Testis (tissue), 3 donors: ENCODE results near the gene ZNF860. TPM values are rescaled to one million over a fixed set of nuclear protein-coding genes. Genes with fewer than 3 reads are reported as not detected.

ENCODE experiments used
- DNase-seq: peaks from one replicate; pipeline ENCODE4 v3.0.0-alpha.2; 2019
- H3K27ac ChIP-seq, 2 donors: fragments of 200-600 bp; sonication (generic); one replicate each; pipeline ENCODE4 v1.5.1; 2019
- H3K27me3 ChIP-seq: fragments of 200-600 bp; sonication (generic); one replicate; pipeline ENCODE4 v1.5.1; 2019
- H3K36me3 ChIP-seq: fragments of 200-600 bp; sonication (generic); one replicate; pipeline ENCODE4 v1.5.1; 2017; ENCODE audit warnings: low read depth; ENCODE audit errors: missing control alignments
- H3K4me1 ChIP-seq: fragments of 200-600 bp; sonication (generic); one replicate; pipeline ENCODE4 v1.5.1; 2019
- H3K4me3 ChIP-seq, 2 donors: fragments of 200-600 bp; sonication (generic); one replicate each; pipeline ENCODE4 v1.5.1; 2017 to 2019
- H3K9me3 ChIP-seq: fragments of 200-600 bp; sonication (generic); one replicate; pipeline ENCODE4 v1.5.1; 2017
- CTCF ChIP-seq, 3 experiments: fragments of 450-650 bp in 2 of 3; fragments of 200-600 bp in 1 of 3; sonication (generic) in 1 of 3; IDR thresholded peaks; one replicate each; pipeline ENCODE4 v1.5.1; 2016 to 2019; ENCODE audit warnings: antibody characterized with exemption in 3 of 3, mild to moderate bottlenecking in 2 of 3, moderate library complexity in 1 of 3
- POLR2A ChIP-seq: fragments of 450-650 bp; IDR thresholded peaks from one replicate; pipeline ENCODE4 v1.6.1; 2017; ENCODE audit warnings: antibody characterized with exemption, mild to moderate bottlenecking, moderate library complexity
- WGBS, 2 donors: methylation state at CpG; one replicate each; pipeline ENCODE4 v1.1.5; 2018; 5-methylcytosine and 5-hydroxymethylcytosine counted together
- intact Hi-C: fragments of 100-400 bp; cut with DNase I; formaldehyde crosslinking; loops from one replicate; pipeline ENCODE4 v1.15.1; 2023; ENCODE audit warnings: low total_unique reads
- polyA plus RNA-seq: library from polyadenylated mRNA; stranded (reverse); fragments of 350-450 nt; fragmentation: Illumina TruSeq; extraction: RNeasy Lipid Tissue Mini Kit (QIAGEN cat#74804); gene quantifications from one replicate; pipeline ENCODE4 v1.2.3, GENCODE V29; 2014; ENCODE audit warnings: low read depth, low replicate concordance; ENCODE audit not compliant: insufficient read depth
- total RNA-seq, 2 donors: library from RNA; depleted of rRNA; stranded (reverse); fragments of >200 nt; gene quantifications; one replicate each; pipeline ENCODE4 v1.2.3, GENCODE V29; 2016

Gene ZNF860
- total and polyA plus RNA-seq, 3 donors from 2014 or later = 1.5 to 6.2 (median 4.0) TPM

- Histone ChIP-seq H3K4me3 (no peak overlapping the region), H3K27ac (no peak overlapping the region), H3K9me3 (no peaks in the 10 kb centered on the region), H3K27me3 (no peaks in the 10 kb centered on the region), H3K4me1 (peaks cover 5% of the 10 kb centered on the region), H3K36me3 (no peaks in the 10 kb centered on the region)
- TF ChIP-seq CTCF (IDR thresholded peaks at IDR 0.05) (no peak), POLR2A (no peak)
- intact Hi-C loops = no loop called here
- DNase-seq = no peak
- 63 to 70% methylated on average over 6 of the region's 6 CpGs for WGBS, 2 donors
Observed at GRCh38 chr3:31997500-31997899, 15.9 kb downstream of the ZNF860 start.

- no peak for DNase-seq
- Histone ChIP-seq H3K27ac (no peak overlapping the region), H3K27me3 (no peaks in the 10 kb centered on the region), H3K4me1 (peaks cover 5% of the 10 kb centered on the region), H3K4me3 (no peak overlapping the region), H3K9me3 (no peaks in the 10 kb centered on the region), H3K36me3 (no peaks in the 10 kb centered on the region)
- WGBS, 2 donors = 87 to 88% methylated on average over 7 of the region's 7 CpGs
- TF ChIP-seq CTCF (IDR thresholded peaks at IDR 0.05) (no peak), POLR2A (no peak)
- intact Hi-C loops = no loop called here
Observed at GRCh38 chr3:31999907-32000439, 18.4 kb downstream of the ZNF860 start.

- H3K4me3 ChIP-seq = no peak overlapping the region
- H3K4me1 ChIP-seq = peaks cover 5% of the 10 kb centered on the region
- intact Hi-C loops = no loop called here
- no peaks in the 10 kb centered on the region for H3K36me3 ChIP-seq
- TF ChIP-seq POLR2A = no peak
- TF ChIP-seq CTCF (IDR thresholded peaks at IDR 0.05) = no peak
- no peak for DNase-seq
- H3K27ac ChIP-seq = no peak overlapping the region
- H3K9me3 ChIP-seq = no peaks in the 10 kb centered on the region
- WGBS, 2 donors = 74 to 75% methylated on average over 3 of the region's 3 CpGs
- H3K27me3 ChIP-seq = no peaks in the 10 kb centered on the region
Observed at GRCh38 chr3:32000877-32001276, 19.3 kb downstream of the ZNF860 start.

GRCh38 chr3:32002561-32003368, 21.2 kb downstream of the ZNF860 start:
- WGBS, 2 donors = 67% methylated on average over 6 of the region's 6 CpGs
- DNase-seq = no peak
- intact Hi-C loops = no loop called here

More at GRCh38 chr3:32002561-32003368, 21.2 kb downstream of the ZNF860 start:
- H3K36me3 ChIP-seq = no peaks in the 10 kb centered on the region
- H3K4me1 ChIP-seq = no peaks in the 10 kb centered on the region
- no peak for TF ChIP-seq POLR2A
- TF ChIP-seq CTCF (IDR thresholded peaks at IDR 0.05) = no peak
- no peaks in the 10 kb centered on the region for H3K9me3 ChIP-seq
- no peak overlapping the region for H3K27ac ChIP-seq
- H3K27me3 ChIP-seq = no peaks in the 10 kb centered on the region
- no peak overlapping the region for H3K4me3 ChIP-seq
